Mesodermal cell (in vitro differentiated cells): ENCODE measurements around the gene TOB1.
"Not testable (repeated sequence)": the region's sequence is repeated elsewhere in the genome, so short reads cannot be mapped to it uniquely, and the experiment has no call there.

Source experiments
- H3K27ac ChIP-seq: 2 replicates; pipeline ENCODE4 v1.7.0; 2013; ENCODE audit warnings: mild to moderate bottlenecking, low read depth, low read length, moderate library complexity; ENCODE audit not compliant: severe bottlenecking
- H3K36me3 ChIP-seq: 2 replicates; pipeline ENCODE4 v1.7.1; 2013; ENCODE audit warnings: mild to moderate bottlenecking, low read length, moderate library complexity; ENCODE audit not compliant: control insufficient read depth, insufficient read depth
- H3K4me1 ChIP-seq: one replicate; pipeline ENCODE4 v1.7.1; 2013; ENCODE audit warnings: mild to moderate bottlenecking, low read length; ENCODE audit not compliant: insufficient read depth, control insufficient read depth, poor library complexity, severe bottlenecking
- H3K4me3 ChIP-seq: 2 replicates; pipeline ENCODE4 v1.7.0; 2013; ENCODE audit warnings: low read length, control low read depth, mild to moderate bottlenecking; ENCODE audit not compliant: insufficient read depth, poor library complexity, severe bottlenecking; ENCODE audit errors: extremely low read depth
- H3K9me3 ChIP-seq: 2 replicates; pipeline ENCODE4 v1.7.1; 2013; ENCODE audit warnings: mild to moderate bottlenecking, low read length, moderate library complexity; ENCODE audit not compliant: control insufficient read depth
- WGBS, 2 experiments: methylation state at CpG; one replicate each; pipeline ENCODE4 v1.1.5; 2013; ENCODE audit warnings: missing lambda C conversion rate in 2 of 2; ENCODE audit not compliant: insufficient coverage in 2 of 2; 5-methylcytosine and 5-hydroxymethylcytosine counted together

The TOB1 gene

GRCh38 chr17:50881182-50881581, 15.0 kb upstream of the TOB1 start:
- WGBS, 2 experiments: no CpG with 5 or more reads among the region's 2 CpGs
- Histone ChIP-seq H3K27ac (no peak overlapping the region), H3K36me3 (no peaks in the 10 kb centered on the region), H3K4me3 (no peak overlapping the region), H3K9me3 (no peaks in the 10 kb centered on the region), H3K4me1 (peaks cover 17% of the 10 kb centered on the region)

GRCh38 chr17:50879086-50879485, 12.9 kb upstream of the TOB1 start:
- 93 to 96% methylated on average over 4 of the region's 5 CpGs for WGBS, 2 experiments
- Histone ChIP-seq H3K9me3 (no peaks in the 10 kb centered on the region), H3K27ac (no peak overlapping the region), H3K4me1 (peaks cover 9% of the 10 kb centered on the region), H3K4me3 (no peak overlapping the region), H3K36me3 (no peaks in the 10 kb centered on the region)

GRCh38 chr17:50877838-50878237, 11.7 kb upstream of the TOB1 start:
- H3K4me1 ChIP-seq: peaks cover 3% of the 10 kb centered on the region
- H3K4me3 ChIP-seq: no peak overlapping the region
- H3K27ac ChIP-seq: no peak overlapping the region
- no peaks in the 10 kb centered on the region for H3K36me3 ChIP-seq
- 100% methylated on average over 1 of the region's 1 CpG for WGBS, 2 experiments
- no peaks in the 10 kb centered on the region for H3K9me3 ChIP-seq

GRCh38 chr17:50877042-50877441, 10.9 kb upstream of the TOB1 start:
- not testable (repeated sequence) for H3K4me3 ChIP-seq, H3K36me3 ChIP-seq, H3K9me3 ChIP-seq, H3K4me1 ChIP-seq, H3K27ac ChIP-seq
- WGBS, 2 experiments: 95 to 100% methylated on average over 4 to 6 of the region's 9 CpGs

- Histone ChIP-seq H3K9me3 (no peaks in the 10 kb centered on the region), H3K4me1 (no peaks in the 10 kb centered on the region), H3K36me3 (no peaks in the 10 kb centered on the region), H3K27ac (no peak overlapping the region), H3K4me3 (no peak overlapping the region)
- WGBS, 2 experiments: 93 to 100% methylated on average over 2 of the region's 2 CpGs
These were observed 8.9 kb upstream of the TOB1 start for GRCh38 chr17:50875074-50875473.

- H3K9me3 ChIP-seq: no peaks in the 10 kb centered on the region
- H3K36me3 ChIP-seq: no peaks in the 10 kb centered on the region
- H3K27ac ChIP-seq: no peak overlapping the region
- H3K4me3 ChIP-seq: no peak overlapping the region
- 100% methylated on average over 1 of the region's 4 CpGs; no CpG with 5 or more reads in 1 of the 2 experiments for WGBS, 2 experiments
- no peaks in the 10 kb centered on the region for H3K4me1 ChIP-seq
These were observed 6.7 kb upstream of the TOB1 start for GRCh38 chr17:50872710-50873424.

- H3K36me3 ChIP-seq: no peaks in the 10 kb centered on the region
- no peaks in the 10 kb centered on the region for H3K4me1 ChIP-seq
- WGBS, 2 experiments: 67 to 100% methylated on average over 1 of the region's 2 CpGs
- no peak overlapping the region for H3K4me3 ChIP-seq
- H3K9me3 ChIP-seq: no peaks in the 10 kb centered on the region
- H3K27ac ChIP-seq: no peak overlapping the region
These were observed 5.7 kb upstream of the TOB1 start for GRCh38 chr17:50871898-50872297.

GRCh38 chr17:50871364-50871763, 5.2 kb upstream of the TOB1 start:
- no peak overlapping the region for H3K27ac ChIP-seq
- 100% methylated on average over 1 to 2 of the region's 4 CpGs for WGBS, 2 experiments

GRCh38 chr17:50868602-50869001, 2.4 kb upstream of the TOB1 start:
- H3K4me3 ChIP-seq: peak overlapping the region; percentile 95
- H3K4me1 ChIP-seq: no peaks in the 10 kb centered on the region
- WGBS, 2 experiments: no CpG with 5 or more reads among the region's 1 CpG
- H3K27ac ChIP-seq: no peak overlapping the region
- H3K9me3 ChIP-seq: no peaks in the 10 kb centered on the region
- peaks cover 3% of the 10 kb centered on the region for H3K36me3 ChIP-seq

More at GRCh38 chr17:50871364-50871763, 5.2 kb upstream of the TOB1 start:
- Histone ChIP-seq H3K9me3 (no peaks in the 10 kb centered on the region), H3K36me3 (no peaks in the 10 kb centered on the region), H3K4me3 (no peak overlapping the region), H3K4me1 (no peaks in the 10 kb centered on the region)

- Histone ChIP-seq H3K4me1 (no peaks in the 10 kb centered on the region), H3K4me3 (peak overlapping the region; percentile 95), H3K36me3 (peaks cover 8% of the 10 kb centered on the region), H3K27ac (peak overlapping the region; percentile 92), H3K9me3 (no peaks in the 10 kb centered on the region)
- no CpG with 5 or more reads among the region's 1 CpG for WGBS, 2 experiments
These were observed 1.9 kb upstream of the TOB1 start for GRCh38 chr17:50868140-50868438.

- Histone ChIP-seq H3K27ac (peak overlapping the region; percentile 92), H3K4me1 (no peaks in the 10 kb centered on the region), H3K9me3 (no peaks in the 10 kb centered on the region), H3K36me3 (peaks cover 11% of the 10 kb centered on the region), H3K4me3 (peak overlapping the region; percentile 95)
- WGBS, 2 experiments: 0 to 4% methylated on average over 9 to 20 of the region's 35 CpGs
These were observed 1.4 kb upstream of the TOB1 start for GRCh38 chr17:50867363-50868139.
